ENCODE results near the gene SLC9A3.

- TF ChIP-seq EZH2 (IDR thresholded peaks at IDR 0.05; ENCODE audit: borderline replicate concordance, low read length) (no peak), CTCF (conservative IDR thresholded peaks at IDR 0.05 in 1 of 2, IDR thresholded peaks at IDR 0.05 in 1 of 2; ENCODE audit: extremely low read depth in 1 of 2, insufficient read depth in 1 of 2, low read depth in 1 of 2, low read length in 2 of 2) (no peak)
These were observed 30.5 kb downstream of the SLC9A3 start for GRCh38 chr5:493758-494157.

Data from mammary epithelial cell (primary cell).